Tongue (tissue), 2 donors: ENCODE data around the gene COG8. TPM values are rescaled to one million over a fixed set of nuclear protein-coding genes. Genes with fewer than 3 reads are reported as not detected.

Experiments used
- DNase-seq: peaks from one replicate; pipeline ENCODE4 v3.0.0-alpha.2; 2015
- total RNA-seq: library from RNA; depleted of rRNA; stranded (reverse); fragments of >200 nt; gene quantifications from one replicate; pipeline ENCODE4 v1.2.3, GENCODE V29; 2014

The COG8 gene
- total RNA-seq, 1 donor from 2014 or later = 41.7 TPM

DNA sequence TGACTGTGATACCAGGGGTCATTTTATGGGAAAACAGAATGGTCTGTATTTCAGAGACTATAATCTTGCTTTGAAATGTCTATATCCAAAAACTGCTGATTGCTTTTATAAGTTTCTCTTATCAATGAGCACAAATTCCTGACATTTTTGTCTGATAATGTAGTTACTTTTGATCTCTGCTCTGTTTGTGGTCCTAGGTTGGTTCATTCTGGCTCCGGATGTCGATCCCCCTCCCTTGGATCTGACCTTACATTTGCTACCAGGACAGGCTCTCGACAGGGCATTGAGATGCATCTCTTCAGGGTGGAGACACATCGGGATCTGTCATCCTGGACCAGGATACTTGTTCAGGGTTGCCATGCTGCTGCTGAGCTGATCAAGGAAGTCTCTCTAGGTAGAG is 55.5 kb downstream of the COG8 start:
- no peak for DNase-seq

DNA sequence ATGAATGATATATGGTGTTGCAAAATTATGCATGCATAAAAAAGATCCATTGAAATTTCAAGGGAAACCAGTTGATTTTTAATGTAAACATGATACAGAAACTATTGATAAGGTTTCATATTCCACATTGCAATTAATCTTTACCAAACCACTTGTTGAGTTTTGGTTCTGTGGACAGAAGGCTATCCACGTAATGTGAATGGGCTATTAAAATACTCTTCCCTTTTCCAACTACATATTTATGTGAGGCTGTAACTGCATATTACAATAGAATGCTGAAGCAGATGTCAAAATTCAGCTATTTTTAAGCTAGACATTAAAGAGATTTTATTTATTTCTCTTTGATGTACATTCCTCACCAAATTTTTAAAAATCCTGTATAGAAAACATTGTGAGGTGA is 62.0 kb downstream of the COG8 start:
- DNase-seq = no peak

Other genes with a start within 250 kb of the COG8 start
- gene HAS3, start 233.9 kb downstream of the COG8 start, total RNA-seq = 2.3 TPM
- 82.4 TPM for gene CHTF8, start 207.0 kb downstream of the COG8 start, total RNA-seq
- 15.1 TPM for gene UTP4, start 206.9 kb downstream of the COG8 start, total RNA-seq
- gene SNTB2, start 152.4 kb downstream of the COG8 start, total RNA-seq = 63.9 TPM
- gene VPS4A, start 28.2 kb downstream of the COG8 start, total RNA-seq = 25.2 TPM
- 12.0 TPM for gene PDF, start 9.0 kb downstream of the COG8 start, total RNA-seq
- gene NIP7, start 208 bp upstream of the COG8 start, total RNA-seq = 14.7 TPM
- gene TMED6, start 12.2 kb upstream of the COG8 start, total RNA-seq = not detected
- gene TERF2, start 46.4 kb upstream of the COG8 start, total RNA-seq = 18.7 TPM
- gene CYB5B, start 85.1 kb upstream of the COG8 start, total RNA-seq = 47.9 TPM
- gene NFAT5, start 226.4 kb upstream of the COG8 start, total RNA-seq = 45.6 TPM